Measurements from ENCODE around the gene RTN4IP1.

RTN4IP1 gene

DNA sequence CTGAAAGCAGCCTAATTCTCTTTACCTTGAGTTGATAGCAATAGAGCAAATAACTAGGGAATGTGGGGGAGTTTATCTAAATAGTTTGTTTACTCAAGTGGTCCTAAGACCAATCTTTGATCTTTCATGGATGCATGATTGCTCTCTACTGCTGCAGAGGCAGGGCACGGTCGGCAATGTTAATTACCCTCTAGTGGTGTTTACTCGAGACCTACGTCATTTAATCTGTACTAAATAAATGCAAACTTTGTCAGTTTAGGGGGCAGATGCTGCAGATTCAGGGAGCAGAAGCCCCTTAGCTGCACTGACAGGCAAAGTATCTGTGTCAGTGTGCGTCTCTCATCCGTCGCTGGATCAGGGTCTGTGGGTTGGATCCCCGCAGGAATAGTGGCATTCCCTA lies 6.9 kb downstream of the RTN4IP1 start:
- no peak overlapping the region for H3K4me3 ChIP-seq (ENCODE audit: low read depth, low read length)
- H3K9me3 ChIP-seq: no peaks in the 10 kb centered on the region
- no peaks in the 10 kb centered on the region for H3K27me3 ChIP-seq
- no peaks in the 10 kb centered on the region for H3K4me1 ChIP-seq
- TF ChIP-seq, protein P1, sequence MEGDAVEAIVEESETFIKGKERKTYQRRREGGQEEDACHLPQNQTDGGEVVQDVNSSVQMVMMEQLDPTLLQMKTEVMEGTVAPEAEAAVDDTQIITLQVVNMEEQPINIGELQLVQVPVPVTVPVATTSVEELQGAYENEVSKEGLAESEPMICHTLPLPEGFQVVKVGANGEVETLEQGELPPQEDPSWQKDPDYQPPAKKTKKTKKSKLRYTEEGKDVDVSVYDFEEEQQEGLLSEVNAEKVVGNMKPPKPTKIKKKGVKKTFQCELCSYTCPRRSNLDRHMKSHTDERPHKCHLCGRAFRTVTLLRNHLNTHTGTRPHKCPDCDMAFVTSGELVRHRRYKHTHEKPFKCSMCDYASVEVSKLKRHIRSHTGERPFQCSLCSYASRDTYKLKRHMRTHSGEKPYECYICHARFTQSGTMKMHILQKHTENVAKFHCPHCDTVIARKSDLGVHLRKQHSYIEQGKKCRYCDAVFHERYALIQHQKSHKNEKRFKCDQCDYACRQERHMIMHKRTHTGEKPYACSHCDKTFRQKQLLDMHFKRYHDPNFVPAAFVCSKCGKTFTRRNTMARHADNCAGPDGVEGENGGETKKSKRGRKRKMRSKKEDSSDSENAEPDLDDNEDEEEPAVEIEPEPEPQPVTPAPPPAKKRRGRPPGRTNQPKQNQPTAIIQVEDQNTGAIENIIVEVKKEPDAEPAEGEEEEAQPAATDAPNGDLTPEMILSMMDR (IDR thresholded peaks at IDR 0.05; ENCODE audit: low read depth, low read length): no peak
- DNase-seq: no peak
- H3K36me3 ChIP-seq: no peaks in the 10 kb centered on the region

DNA sequence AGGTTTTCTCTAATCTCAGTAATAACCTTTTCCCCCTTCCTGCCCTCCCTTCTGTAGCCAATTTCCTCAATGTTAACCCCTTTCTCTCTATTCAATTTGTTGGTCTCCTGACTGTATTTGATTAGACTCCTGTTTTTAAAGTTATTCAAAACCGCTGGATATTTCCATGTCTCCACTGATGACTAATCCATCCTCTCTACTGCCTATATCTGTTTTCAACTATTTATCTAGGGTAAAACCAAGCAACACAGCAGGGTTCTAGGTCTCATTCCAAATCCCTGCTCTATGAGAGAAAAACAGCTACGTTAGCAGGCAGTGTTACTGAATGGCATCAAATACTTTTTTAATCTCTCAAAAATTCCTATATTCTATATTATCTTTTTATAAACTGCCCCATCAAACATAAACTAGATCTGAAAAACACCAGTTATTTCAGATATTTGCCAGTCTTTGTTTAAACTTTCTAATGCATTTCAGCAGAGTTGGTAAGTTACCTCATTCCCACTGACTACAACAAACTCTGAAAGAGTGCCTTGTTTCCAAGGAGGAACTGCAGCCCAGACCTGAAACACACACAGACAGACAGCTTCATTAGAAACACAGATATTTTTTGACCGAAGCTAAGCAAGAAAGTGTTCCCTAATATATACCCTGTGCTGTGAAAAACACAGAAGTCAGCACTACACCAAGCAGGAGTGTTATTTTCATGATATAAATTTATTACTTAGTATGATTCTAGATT lies 8.2 kb downstream of the RTN4IP1 start:
- H3K4me1 ChIP-seq: no peaks in the 10 kb centered on the region
- H3K9me3 ChIP-seq: no peaks in the 10 kb centered on the region
- H3K27me3 ChIP-seq: no peaks in the 10 kb centered on the region
- TF ChIP-seq, protein P1 (IDR thresholded peaks at IDR 0.05; ENCODE audit: low read depth, low read length): no peak
- no peak for DNase-seq
- H3K36me3 ChIP-seq: no peaks in the 10 kb centered on the region
- no peak overlapping the region for H3K4me3 ChIP-seq (ENCODE audit: low read depth, low read length)

DNA sequence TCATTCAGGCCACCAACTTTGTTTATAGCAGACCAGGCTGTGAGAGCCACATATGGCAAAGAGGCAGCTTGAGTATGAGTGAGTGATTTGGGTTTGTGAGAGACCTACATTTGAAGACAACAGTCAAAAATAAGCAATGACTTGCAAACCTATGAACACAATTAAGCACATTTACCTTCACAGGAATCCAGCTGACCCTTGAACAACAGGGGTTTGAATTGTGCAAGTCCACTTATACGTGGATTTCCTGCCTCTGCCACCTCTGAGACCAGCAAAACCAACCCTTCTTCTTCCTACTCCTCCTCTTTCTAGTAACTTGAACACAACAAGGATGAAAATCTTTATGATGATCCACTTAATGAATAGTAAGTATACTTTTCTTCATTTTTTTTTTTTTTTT lies 10.1 kb downstream of the RTN4IP1 start:
- no peaks in the 10 kb centered on the region for H3K4me1 ChIP-seq
- no peak for DNase-seq
- TF ChIP-seq, protein P1 (IDR thresholded peaks at IDR 0.05; ENCODE audit: low read depth, low read length): no peak

DNA sequence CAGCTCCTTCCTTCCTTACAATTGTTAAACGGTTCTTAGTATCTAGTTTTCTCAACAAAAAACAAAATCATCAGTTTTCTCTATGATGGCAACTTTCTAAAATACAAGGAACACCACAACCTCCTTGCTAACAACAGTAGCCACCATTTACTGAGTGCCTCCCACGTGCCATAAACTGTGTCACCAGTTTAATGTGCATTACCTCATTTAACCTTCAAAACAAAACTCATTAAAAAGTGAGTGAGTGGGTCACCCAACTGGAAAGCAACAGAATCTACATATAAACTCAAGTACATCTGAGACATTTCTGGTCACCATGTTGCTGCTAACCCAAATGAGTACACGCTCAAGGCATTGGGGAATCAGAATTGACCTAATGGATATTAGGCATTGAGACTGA lies 11.0 kb downstream of the RTN4IP1 start:
- H3K4me1 ChIP-seq: no peaks in the 10 kb centered on the region
- H3K36me3 ChIP-seq: no peaks in the 10 kb centered on the region
- TF ChIP-seq, protein P1 (IDR thresholded peaks at IDR 0.05; ENCODE audit: low read depth, low read length): no peak
- H3K4me3 ChIP-seq (ENCODE audit: low read depth, low read length): no peak overlapping the region
- H3K9me3 ChIP-seq: no peaks in the 10 kb centered on the region
- no peaks in the 10 kb centered on the region for H3K27me3 ChIP-seq
- DNase-seq: no peak

More for the DNA sequence above, 10.1 kb downstream of the RTN4IP1 start:
- Histone ChIP-seq H3K36me3 (no peaks in the 10 kb centered on the region), H3K9me3 (no peaks in the 10 kb centered on the region), H3K4me3 (ENCODE audit: low read depth, low read length) (no peak overlapping the region), H3K27me3 (no peaks in the 10 kb centered on the region)

DNA sequence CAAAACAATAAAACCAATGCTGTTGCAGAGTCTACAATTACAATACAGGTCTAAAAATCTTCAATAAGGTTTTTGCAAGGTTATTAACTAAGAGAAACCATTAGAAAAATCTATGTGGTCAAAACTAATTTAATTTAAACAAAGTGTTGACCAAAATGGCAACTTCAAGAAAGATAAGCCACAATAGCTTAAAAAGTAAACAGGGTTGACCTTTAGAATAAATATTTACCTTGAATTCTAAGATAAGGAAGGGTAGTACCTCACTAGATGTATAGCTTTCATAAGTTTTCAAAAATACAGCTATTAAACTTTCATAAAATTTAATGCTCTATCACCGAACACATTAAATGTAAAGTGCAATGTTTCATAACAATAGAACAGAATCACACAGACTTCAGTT lies 11.4 kb downstream of the RTN4IP1 start:
- no peak for DNase-seq
- no peak overlapping the region for H3K4me3 ChIP-seq (ENCODE audit: low read depth, low read length)
- TF ChIP-seq, protein P1 (IDR thresholded peaks at IDR 0.05; ENCODE audit: low read depth, low read length): no peak
- no peaks in the 10 kb centered on the region for H3K9me3 ChIP-seq
- no peaks in the 10 kb centered on the region for H3K4me1 ChIP-seq
- no peaks in the 10 kb centered on the region for H3K36me3 ChIP-seq
- no peaks in the 10 kb centered on the region for H3K27me3 ChIP-seq

DNA sequence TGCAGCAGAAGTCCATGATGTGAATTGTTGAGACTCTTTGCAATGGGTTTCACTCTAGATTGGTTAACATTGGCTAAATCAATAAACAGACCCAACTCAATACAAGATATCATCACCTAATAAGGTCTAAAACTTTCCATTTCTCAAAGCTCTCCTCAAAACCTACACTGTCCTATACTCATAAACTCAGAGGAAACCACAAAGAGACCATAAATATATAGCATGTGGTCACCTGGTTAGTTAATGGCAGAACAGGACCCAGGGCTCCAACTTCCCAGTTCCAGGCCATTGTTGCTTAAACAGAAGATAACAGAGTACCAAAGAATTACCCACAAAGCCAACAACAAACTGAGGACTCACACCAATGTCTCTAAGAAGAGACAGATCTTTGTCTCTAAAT lies 12.0 kb downstream of the RTN4IP1 start:
- Histone ChIP-seq H3K4me1 (no peaks in the 10 kb centered on the region), H3K36me3 (no peaks in the 10 kb centered on the region), H3K4me3 (ENCODE audit: low read depth, low read length) (no peak overlapping the region), H3K9me3 (no peaks in the 10 kb centered on the region), H3K27me3 (no peaks in the 10 kb centered on the region)
- DNase-seq: no peak
- TF ChIP-seq, protein P1 (IDR thresholded peaks at IDR 0.05; ENCODE audit: low read depth, low read length): no peak

All from BE2C (cell line).